KMS-11 (cell line): ENCODE data around the gene RAD51B.

ENCODE experiments used
- H2AFZ ChIP-seq: fragments of 200-600 bp; sonication (generic); 2 replicates; pipeline ENCODE4 v1.6.1; 2016; ENCODE audit warnings: antibody characterized with exemption, mixed run types, low read depth
- H3K27ac ChIP-seq: fragments of 200-600 bp; sonication (generic); 2 replicates; pipeline ENCODE4 v1.6.1; 2016; ENCODE audit warnings: mild to moderate bottlenecking, mixed run types
- H3K27me3 ChIP-seq: fragments of 200-600 bp; sonication (generic); 2 replicates; pipeline ENCODE4 v1.6.1; 2017; ENCODE audit warnings: mild to moderate bottlenecking, low read depth, mixed run types, moderate library complexity; ENCODE audit not compliant: insufficient read depth
- H3K36me3 ChIP-seq: fragments of 200-600 bp; sonication (generic); 2 replicates; pipeline ENCODE4 v1.6.1; 2017; ENCODE audit warnings: mild to moderate bottlenecking, mixed run types; ENCODE audit not compliant: insufficient read depth
- H3K4me1 ChIP-seq: fragments of 200-600 bp; sonication (generic); 2 replicates; pipeline ENCODE4 v1.6.1; 2016; ENCODE audit warnings: mild to moderate bottlenecking, low read depth, mixed run types; ENCODE audit not compliant: poor library complexity, severe bottlenecking
- H3K4me2 ChIP-seq: fragments of 200-600 bp; sonication (generic); 2 replicates; pipeline ENCODE4 v1.7.0; 2016; ENCODE audit warnings: mild to moderate bottlenecking, mixed run types
- H3K4me3 ChIP-seq: fragments of 200-600 bp; sonication (generic); IDR thresholded peaks from 2 replicates; pipeline ENCODE4 v1.6.1; 2017; ENCODE audit warnings: low read depth, low read length, mixed read lengths; ENCODE audit not compliant: insufficient read depth
- H3K79me2 ChIP-seq: fragments of 200-600 bp; sonication (generic); 2 replicates; pipeline ENCODE4 v1.6.1; 2016; ENCODE audit warnings: low read depth, mixed run types; ENCODE audit not compliant: insufficient read depth
- H3K9ac ChIP-seq: fragments of 200-600 bp; sonication (generic); 2 replicates; pipeline ENCODE4 v1.6.1; 2016; ENCODE audit warnings: mild to moderate bottlenecking, mixed run types
- H4K20me1 ChIP-seq: fragments of 200-600 bp; sonication (generic); 2 replicates; pipeline ENCODE4 v1.6.1; 2016; ENCODE audit warnings: mild to moderate bottlenecking, mixed run types; ENCODE audit not compliant: insufficient read depth
- TF ChIP-seq, protein P1 (sequence below): fragments of 200-600 bp; sonication (generic); conservative IDR thresholded peaks from 2 replicates; pipeline ENCODE4 v1.6.1; 2017; ENCODE audit warnings: low read depth, mild to moderate bottlenecking, antibody characterized with exemption, low read length, moderate library complexity, mixed read lengths

Gene RAD51B

DNA sequence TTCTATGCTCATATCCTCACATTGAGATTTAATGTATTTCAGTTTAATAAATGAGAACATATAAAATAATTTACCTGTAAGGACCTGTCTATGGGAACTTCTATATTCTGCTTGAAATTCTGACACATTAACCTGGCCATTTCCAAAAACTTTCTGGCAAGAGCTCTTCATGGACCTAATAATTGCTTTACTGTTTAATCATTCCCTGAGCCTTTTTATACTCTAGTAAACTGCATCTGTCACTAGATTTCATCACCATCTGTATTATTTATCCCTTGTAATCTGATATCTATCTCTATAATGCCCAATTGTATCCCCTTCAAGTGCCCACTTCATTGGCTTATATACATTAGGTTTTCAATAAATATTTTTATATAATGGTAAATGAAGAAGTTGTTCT, 327.7 kb downstream of the RAD51B start:
- Histone ChIP-seq H3K27ac (no peak overlapping the region), H3K4me3 (no peak overlapping the region), H3K4me1 (peaks cover 35% of the 10 kb centered on the region), H3K4me2 (no peak overlapping the region), H3K27me3 (no peaks in the 10 kb centered on the region), H2AFZ (no peak overlapping the region), H4K20me1 (no peaks in the 10 kb centered on the region), H3K9ac (no peak overlapping the region), H3K79me2 (no peaks in the 10 kb centered on the region), H3K36me3 (no peaks in the 10 kb centered on the region)
- TF ChIP-seq, protein P1, sequence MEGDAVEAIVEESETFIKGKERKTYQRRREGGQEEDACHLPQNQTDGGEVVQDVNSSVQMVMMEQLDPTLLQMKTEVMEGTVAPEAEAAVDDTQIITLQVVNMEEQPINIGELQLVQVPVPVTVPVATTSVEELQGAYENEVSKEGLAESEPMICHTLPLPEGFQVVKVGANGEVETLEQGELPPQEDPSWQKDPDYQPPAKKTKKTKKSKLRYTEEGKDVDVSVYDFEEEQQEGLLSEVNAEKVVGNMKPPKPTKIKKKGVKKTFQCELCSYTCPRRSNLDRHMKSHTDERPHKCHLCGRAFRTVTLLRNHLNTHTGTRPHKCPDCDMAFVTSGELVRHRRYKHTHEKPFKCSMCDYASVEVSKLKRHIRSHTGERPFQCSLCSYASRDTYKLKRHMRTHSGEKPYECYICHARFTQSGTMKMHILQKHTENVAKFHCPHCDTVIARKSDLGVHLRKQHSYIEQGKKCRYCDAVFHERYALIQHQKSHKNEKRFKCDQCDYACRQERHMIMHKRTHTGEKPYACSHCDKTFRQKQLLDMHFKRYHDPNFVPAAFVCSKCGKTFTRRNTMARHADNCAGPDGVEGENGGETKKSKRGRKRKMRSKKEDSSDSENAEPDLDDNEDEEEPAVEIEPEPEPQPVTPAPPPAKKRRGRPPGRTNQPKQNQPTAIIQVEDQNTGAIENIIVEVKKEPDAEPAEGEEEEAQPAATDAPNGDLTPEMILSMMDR = no peak

DNA sequence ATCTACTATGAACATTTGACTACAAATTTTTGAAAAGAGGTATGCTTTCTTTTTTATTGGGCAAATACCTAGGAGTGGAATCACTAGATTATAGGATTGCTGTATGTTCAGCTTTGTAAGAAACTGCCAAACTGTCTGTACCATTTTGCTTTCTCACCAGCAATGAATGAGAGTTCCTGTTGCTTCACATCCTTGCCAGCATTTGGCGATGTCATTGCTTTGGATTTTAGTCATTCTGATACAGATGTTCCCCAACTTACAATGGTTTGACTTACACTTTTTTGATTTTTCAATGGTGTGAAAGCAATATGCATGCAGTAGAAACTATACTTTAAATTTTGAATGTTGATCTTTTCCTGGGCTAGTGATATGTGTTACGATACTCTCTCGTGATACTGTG, 328.7 kb downstream of the RAD51B start:
- TF ChIP-seq, protein P1 = no peak
- Histone ChIP-seq H3K4me1 (peaks cover 25% of the 10 kb centered on the region), H3K4me3 (no peak overlapping the region), H3K27me3 (no peaks in the 10 kb centered on the region), H4K20me1 (no peaks in the 10 kb centered on the region), H3K79me2 (no peaks in the 10 kb centered on the region), H3K4me2 (no peak overlapping the region), H3K27ac (no peak overlapping the region), H2AFZ (no peak overlapping the region), H3K9ac (no peak overlapping the region), H3K36me3 (no peaks in the 10 kb centered on the region)

DNA sequence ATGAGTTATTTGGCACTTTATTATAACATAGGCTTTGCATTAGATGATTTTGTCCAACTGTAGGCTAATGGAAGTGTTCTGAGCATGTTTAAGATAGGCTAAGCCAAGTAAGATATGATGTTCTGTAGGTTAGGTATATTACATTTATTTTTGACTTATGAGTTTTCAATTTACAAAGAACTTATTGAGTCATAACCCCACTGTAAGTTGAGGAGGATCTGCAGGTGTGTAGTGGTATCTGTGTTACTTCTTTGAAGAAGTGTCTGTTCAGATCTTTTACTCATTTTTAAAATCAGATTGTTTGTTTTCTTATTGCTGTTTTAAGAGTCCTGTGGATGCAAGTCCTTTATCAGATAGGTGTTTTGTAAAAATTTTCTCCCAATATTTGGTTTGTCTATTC, 329.2 kb downstream of the RAD51B start:
- Histone ChIP-seq H3K9ac (no peak overlapping the region), H3K79me2 (no peaks in the 10 kb centered on the region), H3K36me3 (no peaks in the 10 kb centered on the region), H3K4me1 (peaks cover 20% of the 10 kb centered on the region), H3K27ac (no peak overlapping the region), H3K4me3 (no peak overlapping the region), H3K27me3 (no peaks in the 10 kb centered on the region), H3K4me2 (no peak overlapping the region), H4K20me1 (no peaks in the 10 kb centered on the region), H2AFZ (no peak overlapping the region)
- TF ChIP-seq, protein P1 = no peak

DNA sequence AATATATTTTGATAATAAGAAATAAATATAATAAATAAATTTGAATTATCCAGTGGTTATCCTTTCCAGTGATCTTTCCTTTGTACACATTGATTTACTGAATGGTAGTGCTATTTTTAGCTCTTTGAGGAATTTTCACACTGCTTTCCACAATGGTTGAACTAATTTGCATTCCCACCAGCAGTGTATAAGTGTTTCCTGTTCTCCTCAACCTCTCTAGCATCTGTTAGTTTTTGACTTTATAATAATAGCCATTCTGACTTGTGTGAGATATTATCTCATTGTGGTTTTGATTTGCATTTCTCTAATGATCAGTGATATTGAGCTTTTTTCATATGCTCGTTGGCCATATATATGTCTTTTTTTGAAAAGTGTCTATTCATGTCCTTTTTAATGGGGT, 333.7 kb downstream of the RAD51B start:
- no peak overlapping the region for H3K9ac ChIP-seq
- peaks cover 25% of the 10 kb centered on the region for H3K4me1 ChIP-seq
- no peaks in the 10 kb centered on the region for H3K79me2 ChIP-seq
- no peaks in the 10 kb centered on the region for H4K20me1 ChIP-seq
- H2AFZ ChIP-seq = no peak overlapping the region
- TF ChIP-seq, protein P1 = no peak
- H3K36me3 ChIP-seq = no peaks in the 10 kb centered on the region
- H3K4me3 ChIP-seq = no peak overlapping the region
- no peaks in the 10 kb centered on the region for H3K27me3 ChIP-seq
- no peak overlapping the region for H3K27ac ChIP-seq
- no peak overlapping the region for H3K4me2 ChIP-seq
